ENCODE results near the gene SIAH3.

Gene SIAH3

DNA sequence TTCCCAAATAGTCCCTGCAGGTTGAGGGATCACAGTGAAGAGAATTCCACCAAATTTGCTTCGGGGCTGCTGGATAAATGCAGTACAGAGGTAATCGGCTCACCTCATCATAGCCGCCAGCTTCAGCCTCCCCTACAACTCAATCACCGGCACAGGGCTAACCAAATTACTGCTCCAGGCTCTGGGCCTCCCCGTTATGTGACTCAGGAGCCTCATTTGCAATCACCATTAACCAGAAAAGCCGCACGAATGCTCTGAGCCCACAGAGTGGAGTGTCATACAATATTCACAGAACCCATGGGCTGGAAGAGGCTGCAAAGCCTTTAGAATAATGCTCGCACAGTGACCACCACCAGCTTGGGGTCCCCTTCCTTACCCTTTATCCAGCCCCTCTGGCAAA is 4.9 kb downstream of the SIAH3 start:
- Histone ChIP-seq H3K27me3 (ENCODE audit: control insufficient read depth, insufficient read depth, low read length, poor library complexity, severe bottlenecking) (peaks cover 29% of the 10 kb centered on the region), H3K36me3 (ENCODE audit: control insufficient read depth, insufficient read depth, low read length) (no peaks in the 10 kb centered on the region), H3K27ac (ENCODE audit: insufficient read depth, low read depth, low read length, poor library complexity, severe bottlenecking) (no peak overlapping the region), H3K4me1 (ENCODE audit: control insufficient read depth, insufficient read depth, low read length) (peaks cover 28% of the 10 kb centered on the region), H3K4me3 (ENCODE audit: insufficient read depth, low read depth, low read length) (no peak overlapping the region), H3K9me3 (ENCODE audit: control insufficient read depth, low read length) (no peaks in the 10 kb centered on the region)
- WGBS, 2 experiments: 88% methylated on average over 8 of the region's 8 CpGs

DNA sequence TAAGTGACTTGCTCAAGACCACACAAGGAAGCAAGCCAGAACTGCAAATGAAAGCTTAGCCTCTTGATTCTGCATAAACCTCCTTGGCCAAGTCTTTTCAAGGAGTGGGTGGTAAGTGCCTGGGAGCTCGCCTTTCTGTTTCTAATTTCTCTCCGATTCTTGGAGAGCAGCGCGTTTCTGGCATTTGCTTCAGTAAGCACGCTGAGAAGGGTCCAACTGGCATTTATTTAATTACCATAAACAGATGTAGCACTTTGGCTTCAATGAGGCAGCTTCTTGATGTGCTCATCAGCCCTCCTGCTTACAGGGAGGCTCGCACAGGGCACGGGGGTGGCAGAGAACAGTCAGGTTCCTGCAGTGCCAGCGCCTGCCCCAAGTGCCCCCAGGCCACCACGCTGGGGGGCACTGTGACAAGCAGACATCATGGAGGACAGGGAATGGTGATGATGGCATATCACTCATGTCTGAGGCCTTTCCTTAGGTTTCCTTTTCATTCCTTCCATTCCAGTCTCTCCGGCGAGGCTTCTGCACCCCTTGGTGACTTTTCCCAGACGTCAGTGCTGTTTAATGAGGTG is 13.3 kb downstream of the SIAH3 start:
- peaks cover 17% of the 10 kb centered on the region for H3K4me1 ChIP-seq (ENCODE audit: control insufficient read depth, insufficient read depth, low read length)
- WGBS, 2 experiments: 72 to 77% methylated on average over 12 of the region's 12 CpGs
- no peaks in the 10 kb centered on the region for H3K9me3 ChIP-seq (ENCODE audit: control insufficient read depth, low read length)
- no peak overlapping the region for H3K27ac ChIP-seq (ENCODE audit: insufficient read depth, low read depth, low read length, poor library complexity, severe bottlenecking)
- H3K36me3 ChIP-seq (ENCODE audit: control insufficient read depth, insufficient read depth, low read length): no peaks in the 10 kb centered on the region
- H3K4me3 ChIP-seq (ENCODE audit: insufficient read depth, low read depth, low read length): no peak overlapping the region
- H3K27me3 ChIP-seq (ENCODE audit: control insufficient read depth, insufficient read depth, low read length, poor library complexity, severe bottlenecking): no peaks in the 10 kb centered on the region

GRCh38 chr13:45837111-45837510 is 14.4 kb downstream of the SIAH3 start:
- Histone ChIP-seq H3K36me3 (ENCODE audit: control insufficient read depth, insufficient read depth, low read length) (no peaks in the 10 kb centered on the region), H3K4me1 (ENCODE audit: control insufficient read depth, insufficient read depth, low read length) (peaks cover 12% of the 10 kb centered on the region), H3K27ac (ENCODE audit: insufficient read depth, low read depth, low read length, poor library complexity, severe bottlenecking) (no peak overlapping the region), H3K4me3 (ENCODE audit: insufficient read depth, low read depth, low read length) (no peak overlapping the region), H3K9me3 (ENCODE audit: control insufficient read depth, low read length) (no peaks in the 10 kb centered on the region), H3K27me3 (ENCODE audit: control insufficient read depth, insufficient read depth, low read length, poor library complexity, severe bottlenecking) (no peaks in the 10 kb centered on the region)
- 67 to 89% methylated on average over 1 of the region's 1 CpG for WGBS, 2 experiments

DNA sequence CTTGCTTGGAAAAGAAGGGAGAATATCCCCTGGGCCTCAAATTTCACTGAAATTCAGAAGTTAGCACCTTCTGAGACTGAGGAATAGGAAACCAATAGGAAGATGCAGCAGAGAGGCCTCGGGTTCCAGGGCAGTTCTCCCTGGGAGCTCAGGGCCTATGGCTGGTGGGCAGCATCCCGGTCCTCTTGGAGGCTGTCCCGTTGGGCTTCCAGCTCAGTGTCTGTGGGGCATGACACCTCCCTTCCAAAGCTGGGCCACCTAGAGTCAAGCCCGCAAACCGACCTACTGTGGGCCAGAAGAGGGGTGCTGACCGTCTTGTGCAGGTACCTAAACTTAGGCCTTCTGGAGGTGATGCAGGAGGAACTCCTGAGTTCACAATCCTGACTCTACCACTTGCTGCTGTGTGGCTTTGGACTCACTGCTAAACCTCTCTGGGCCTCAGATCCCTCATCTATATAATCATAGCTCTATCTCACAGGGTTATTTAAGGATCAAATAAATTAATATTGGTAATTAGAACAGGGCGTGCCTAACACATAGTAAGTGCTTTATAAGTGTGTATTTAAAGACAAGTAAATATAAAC is 17.1 kb downstream of the SIAH3 start:
- H3K9me3 ChIP-seq (ENCODE audit: control insufficient read depth, low read length): no peaks in the 10 kb centered on the region
- no peak overlapping the region for H3K27ac ChIP-seq (ENCODE audit: insufficient read depth, low read depth, low read length, poor library complexity, severe bottlenecking)
- no peaks in the 10 kb centered on the region for H3K36me3 ChIP-seq (ENCODE audit: control insufficient read depth, insufficient read depth, low read length)
- WGBS, 2 experiments: 88 to 89% methylated on average over 6 of the region's 7 CpGs
- H3K4me3 ChIP-seq (ENCODE audit: insufficient read depth, low read depth, low read length): no peak overlapping the region
- H3K4me1 ChIP-seq (ENCODE audit: control insufficient read depth, insufficient read depth, low read length): peaks cover 12% of the 10 kb centered on the region
- H3K27me3 ChIP-seq (ENCODE audit: control insufficient read depth, insufficient read depth, low read length, poor library complexity, severe bottlenecking): no peaks in the 10 kb centered on the region

- Histone ChIP-seq H3K27ac (ENCODE audit: insufficient read depth, low read depth, low read length, poor library complexity, severe bottlenecking) (no peak overlapping the region), H3K36me3 (ENCODE audit: control insufficient read depth, insufficient read depth, low read length) (no peaks in the 10 kb centered on the region), H3K27me3 (ENCODE audit: control insufficient read depth, insufficient read depth, low read length, poor library complexity, severe bottlenecking) (no peaks in the 10 kb centered on the region), H3K4me3 (ENCODE audit: insufficient read depth, low read depth, low read length) (no peak overlapping the region), H3K4me1 (ENCODE audit: control insufficient read depth, insufficient read depth, low read length) (peaks cover 12% of the 10 kb centered on the region), H3K9me3 (ENCODE audit: control insufficient read depth, low read length) (no peaks in the 10 kb centered on the region)
- 82 to 83% methylated on average over 5 of the region's 5 CpGs for WGBS, 2 experiments
Observed at GRCh38 chr13:45833663-45834375, 17.7 kb downstream of the SIAH3 start.

DNA sequence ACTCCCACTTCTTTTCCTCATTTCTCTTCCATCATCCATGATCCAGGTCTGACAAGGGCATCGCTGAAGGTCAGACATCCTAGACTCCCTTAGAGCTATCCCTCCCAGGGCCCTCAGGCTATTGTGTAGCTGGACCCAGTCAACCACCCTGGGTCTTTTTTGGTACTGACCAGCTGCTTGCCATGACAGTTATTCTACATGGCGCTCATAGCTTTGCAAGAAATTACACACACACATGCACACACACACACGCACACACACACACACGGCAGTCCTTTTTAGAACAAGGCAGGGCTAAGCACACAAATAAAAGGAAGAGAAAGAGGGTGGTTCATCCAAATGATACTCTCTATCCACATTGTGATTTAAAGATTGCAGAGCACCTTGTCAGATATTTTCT is 18.3 kb downstream of the SIAH3 start:
- Histone ChIP-seq H3K27ac (ENCODE audit: insufficient read depth, low read depth, low read length, poor library complexity, severe bottlenecking) (no peak overlapping the region), H3K9me3 (ENCODE audit: control insufficient read depth, low read length) (no peaks in the 10 kb centered on the region), H3K4me1 (ENCODE audit: control insufficient read depth, insufficient read depth, low read length) (peaks cover 12% of the 10 kb centered on the region), H3K4me3 (ENCODE audit: insufficient read depth, low read depth, low read length) (no peak overlapping the region), H3K27me3 (ENCODE audit: control insufficient read depth, insufficient read depth, low read length, poor library complexity, severe bottlenecking) (no peaks in the 10 kb centered on the region), H3K36me3 (ENCODE audit: control insufficient read depth, insufficient read depth, low read length) (no peaks in the 10 kb centered on the region)
- WGBS, 2 experiments: 90 to 91% methylated on average over 4 of the region's 4 CpGs

DNA sequence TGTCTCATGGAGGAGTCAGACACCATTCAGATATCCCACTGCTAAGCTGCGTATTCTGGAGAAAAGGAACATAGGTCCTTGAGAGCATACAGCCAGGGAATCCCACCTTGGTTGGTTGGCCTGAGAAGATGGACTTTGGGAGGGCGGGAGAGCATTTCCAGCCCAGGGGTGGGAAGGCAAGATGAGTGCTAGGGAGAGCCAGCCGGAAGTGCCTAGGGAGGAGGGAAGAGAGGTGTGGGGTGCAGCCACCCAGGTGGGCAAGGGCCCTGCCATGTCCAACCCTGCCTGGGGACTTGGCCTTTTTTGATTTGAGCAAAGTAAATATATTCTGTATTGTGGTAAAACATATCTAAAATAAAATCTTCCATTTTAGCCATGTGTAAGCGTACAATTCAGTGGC is 19.7 kb downstream of the SIAH3 start:
- Histone ChIP-seq H3K27ac (ENCODE audit: insufficient read depth, low read depth, low read length, poor library complexity, severe bottlenecking) (no peak overlapping the region), H3K4me3 (ENCODE audit: insufficient read depth, low read depth, low read length) (no peak overlapping the region), H3K9me3 (ENCODE audit: control insufficient read depth, low read length) (no peaks in the 10 kb centered on the region), H3K27me3 (ENCODE audit: control insufficient read depth, insufficient read depth, low read length, poor library complexity, severe bottlenecking) (no peaks in the 10 kb centered on the region), H3K36me3 (ENCODE audit: control insufficient read depth, insufficient read depth, low read length) (no peaks in the 10 kb centered on the region), H3K4me1 (ENCODE audit: control insufficient read depth, insufficient read depth, low read length) (peaks cover 12% of the 10 kb centered on the region)
- WGBS, 2 experiments: 93 to 94% methylated on average over 4 of the region's 4 CpGs

DNA sequence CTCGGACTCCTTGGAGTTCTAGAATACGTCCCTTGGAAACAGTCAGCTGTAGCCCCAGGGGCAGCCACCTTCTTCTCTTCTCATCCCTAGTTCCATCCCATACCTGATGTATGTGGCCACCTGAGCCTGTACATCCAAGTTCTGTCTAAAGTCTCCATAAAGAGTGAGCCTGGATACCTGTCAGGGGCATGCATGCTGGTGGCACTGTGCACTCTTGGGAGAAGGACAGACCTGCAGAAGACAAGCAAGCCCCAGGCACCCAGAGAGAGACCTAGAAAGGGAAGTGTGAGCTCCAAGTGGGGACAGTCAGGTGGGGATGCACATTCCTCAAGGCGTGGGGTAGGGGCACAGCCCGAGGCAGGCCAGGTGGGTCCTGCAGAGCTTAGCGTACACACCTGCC is 21.4 kb downstream of the SIAH3 start:
- WGBS, 2 experiments: 93% methylated on average over 5 of the region's 5 CpGs
- H3K4me1 ChIP-seq (ENCODE audit: control insufficient read depth, insufficient read depth, low read length): peaks cover 12% of the 10 kb centered on the region
- H3K36me3 ChIP-seq (ENCODE audit: control insufficient read depth, insufficient read depth, low read length): no peaks in the 10 kb centered on the region

DNA sequence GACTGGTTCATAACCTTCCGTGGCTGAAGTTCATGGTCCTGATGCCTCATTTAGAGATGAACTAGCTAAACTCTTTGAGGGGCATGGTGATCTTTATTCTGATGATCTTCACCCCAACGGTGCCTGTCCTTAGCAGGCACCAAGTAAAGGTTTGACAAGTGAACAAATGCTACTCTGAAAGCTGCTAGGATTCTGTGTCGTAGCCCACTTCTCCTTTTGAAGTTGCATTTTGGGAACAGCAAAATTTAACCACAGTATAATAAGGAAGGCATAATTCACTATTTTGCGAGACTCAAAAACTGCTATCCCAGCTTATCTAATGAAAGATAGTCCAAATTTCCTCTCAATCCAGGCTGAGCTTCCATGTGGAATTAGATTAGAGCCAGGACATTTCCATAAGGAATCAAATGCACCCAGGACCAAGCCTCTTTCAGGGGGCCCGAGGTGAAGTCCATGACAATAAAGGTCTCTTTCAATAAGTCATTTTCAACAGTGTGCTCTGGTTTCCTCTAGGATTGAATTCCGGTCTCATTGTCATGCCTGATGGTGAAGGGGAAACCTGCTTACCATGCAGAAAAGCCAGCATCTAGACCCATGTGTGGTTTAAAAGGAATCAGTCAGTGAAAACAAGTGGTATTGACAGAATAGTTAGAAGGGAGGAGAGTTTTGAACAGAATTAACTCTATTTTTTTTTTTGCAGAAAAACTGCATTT is 23.1 kb downstream of the SIAH3 start:
- H3K27ac ChIP-seq (ENCODE audit: insufficient read depth, low read depth, low read length, poor library complexity, severe bottlenecking): no peak overlapping the region
- H3K27me3 ChIP-seq (ENCODE audit: control insufficient read depth, insufficient read depth, low read length, poor library complexity, severe bottlenecking): no peaks in the 10 kb centered on the region
- H3K36me3 ChIP-seq (ENCODE audit: control insufficient read depth, insufficient read depth, low read length): no peaks in the 10 kb centered on the region
- no peaks in the 10 kb centered on the region for H3K9me3 ChIP-seq (ENCODE audit: control insufficient read depth, low read length)
- WGBS, 2 experiments: 78 to 80% methylated on average over 6 of the region's 6 CpGs
- peaks cover 2% of the 10 kb centered on the region for H3K4me1 ChIP-seq (ENCODE audit: control insufficient read depth, insufficient read depth, low read length)
- H3K4me3 ChIP-seq (ENCODE audit: insufficient read depth, low read depth, low read length): no peak overlapping the region

More for the DNA sequence above, 21.4 kb downstream of the SIAH3 start:
- no peak overlapping the region for H3K27ac ChIP-seq (ENCODE audit: insufficient read depth, low read depth, low read length, poor library complexity, severe bottlenecking)
- H3K27me3 ChIP-seq (ENCODE audit: control insufficient read depth, insufficient read depth, low read length, poor library complexity, severe bottlenecking): no peaks in the 10 kb centered on the region
- H3K9me3 ChIP-seq (ENCODE audit: control insufficient read depth, low read length): no peaks in the 10 kb centered on the region
- H3K4me3 ChIP-seq (ENCODE audit: insufficient read depth, low read depth, low read length): no peak overlapping the region

DNA sequence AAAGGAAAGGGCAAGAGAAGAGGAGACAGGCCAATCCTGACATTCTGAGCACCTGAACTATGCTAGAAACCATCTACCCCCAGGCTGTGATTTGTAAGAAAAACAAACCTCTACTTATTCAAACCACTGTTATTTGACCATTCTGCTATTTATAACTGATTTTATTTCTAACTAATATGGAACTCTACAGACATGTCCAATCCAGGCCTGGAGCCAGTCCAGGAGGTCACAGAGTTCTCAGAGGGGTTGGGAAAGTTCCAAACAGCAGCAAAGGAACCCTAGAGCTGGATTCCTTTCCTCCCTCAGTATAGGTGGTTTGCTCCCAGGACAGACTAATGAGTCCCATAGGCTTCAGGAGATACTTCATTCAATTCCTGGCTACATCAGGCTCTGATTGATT is 24.2 kb downstream of the SIAH3 start:
- peaks cover 3% of the 10 kb centered on the region for H3K4me1 ChIP-seq (ENCODE audit: control insufficient read depth, insufficient read depth, low read length)

More for the DNA sequence above, 24.2 kb downstream of the SIAH3 start:
- Histone ChIP-seq H3K27ac (ENCODE audit: insufficient read depth, low read depth, low read length, poor library complexity, severe bottlenecking) (no peak overlapping the region), H3K27me3 (ENCODE audit: control insufficient read depth, insufficient read depth, low read length, poor library complexity, severe bottlenecking) (no peaks in the 10 kb centered on the region), H3K36me3 (ENCODE audit: control insufficient read depth, insufficient read depth, low read length) (no peaks in the 10 kb centered on the region), H3K4me3 (ENCODE audit: insufficient read depth, low read depth, low read length) (no peak overlapping the region), H3K9me3 (ENCODE audit: control insufficient read depth, low read length) (no peaks in the 10 kb centered on the region)
